Neural cell (in vitro differentiated cells): ENCODE data around the gene KLC1. TPM values are rescaled to one million over a fixed set of nuclear protein-coding genes. Genes with fewer than 3 reads are reported as not detected.

Source experiments
- H2AFZ ChIP-seq: fragments of 200-600, 300-800 bp; sonication (generic), shearing (Covaris generic); 2 replicates; pipeline ENCODE4 v1.6.0; 2014; ENCODE audit warnings: low read depth, mild to moderate bottlenecking, antibody characterized with exemption, low read length, moderate library complexity
- H3F3A ChIP-seq: fragments of 200-600 bp; shearing (Covaris generic); 2 replicates; pipeline ENCODE4 v1.6.1; 2016; ENCODE audit warnings: mild to moderate bottlenecking, moderate library complexity, mixed read lengths, antibody characterized with exemption, low read length; ENCODE audit not compliant: insufficient read depth, poor library complexity, severe bottlenecking
- H3K27ac ChIP-seq: fragments of 200-600, 300-800 bp; sonication (generic), shearing (Covaris generic); 2 replicates; pipeline ENCODE4 v1.5.1; 2014; ENCODE audit warnings: mild to moderate bottlenecking, low read length, moderate library complexity
- H3K27me3 ChIP-seq: fragments of 300-800, 200-600 bp; sonication (generic), shearing (Covaris generic); 2 replicates; pipeline ENCODE4 v1.6.0; 2014; ENCODE audit warnings: mild to moderate bottlenecking, low read depth, low read length, moderate library complexity; ENCODE audit not compliant: insufficient read depth
- H3K36me3 ChIP-seq: fragments of 300-800, 200-600 bp; sonication (generic), shearing (Covaris generic); 2 replicates; pipeline ENCODE4 v1.5.1; 2014; ENCODE audit warnings: mild to moderate bottlenecking, antibody characterized with exemption, low read length, moderate library complexity; ENCODE audit not compliant: insufficient read depth
- H3K4me2 ChIP-seq: fragments of 300-800, 200-600 bp; sonication (generic), shearing (Covaris generic); 2 replicates; pipeline ENCODE4 v1.6.0; 2014; ENCODE audit warnings: mild to moderate bottlenecking, low read length
- H3K4me3 ChIP-seq: fragments of 300-800, 200-600 bp; sonication (generic), shearing (Covaris generic); 2 replicates; pipeline ENCODE4 v1.5.1; 2014; ENCODE audit warnings: mild to moderate bottlenecking, low read length, moderate library complexity
- H3K79me2 ChIP-seq: fragments of 200-600 bp; shearing (Covaris generic); replicated peaks from 2 replicates; pipeline ENCODE4 v1.6.0; 2014; ENCODE audit warnings: mild to moderate bottlenecking, low read length, moderate library complexity; ENCODE audit not compliant: insufficient read depth
- H3K9ac ChIP-seq: fragments of 300-800, 200-600 bp; sonication (generic), shearing (Covaris generic); 2 replicates; pipeline ENCODE4 v1.6.1; 2016; ENCODE audit warnings: mild to moderate bottlenecking, low read length, mixed read lengths
- H3K9me2 ChIP-seq: fragments of 200-600 bp; shearing (Covaris generic); 2 replicates; pipeline ENCODE4 v1.6.1; 2016; ENCODE audit warnings: mild to moderate bottlenecking, low read length, mixed read lengths; ENCODE audit not compliant: insufficient read depth
- H3K9me3 ChIP-seq: fragments of 200-600, 300-800 bp; sonication (generic), shearing (Covaris generic); 2 replicates; pipeline ENCODE4 v1.6.1; 2016; ENCODE audit warnings: mild to moderate bottlenecking, mixed run types, low read length, moderate library complexity, mixed read lengths
- H4K20me1 ChIP-seq: fragments of 200-600 bp; shearing (Covaris generic); 2 replicates; pipeline ENCODE4 v1.6.1; 2016; ENCODE audit warnings: mild to moderate bottlenecking, mixed run types; ENCODE audit not compliant: insufficient read depth
- CTCF ChIP-seq: fragments of 450-650 bp; IDR thresholded peaks from 2 replicates; pipeline ENCODE4 v1.5.1; 2014; ENCODE audit warnings: antibody characterized with exemption, mild to moderate bottlenecking, moderate library complexity; ENCODE audit not compliant: poor library complexity, severe bottlenecking
- EP300 ChIP-seq: fragments of 450-650 bp; conservative IDR thresholded peaks from 2 replicates; pipeline ENCODE4 v1.6.1; 2014; ENCODE audit warnings: antibody characterized with exemption, mild to moderate bottlenecking, moderate library complexity; ENCODE audit not compliant: poor library complexity, severe bottlenecking
- EZH2 ChIP-seq: fragments of 200-600, 300-800 bp; shearing (Covaris generic), sonication (generic); IDR thresholded peaks from 2 replicates; pipeline ENCODE4 v1.6.1; 2014; ENCODE audit warnings: antibody characterized with exemption, low read length, borderline replicate concordance, mild to moderate bottlenecking; ENCODE audit not compliant: insufficient read depth, poor library complexity, severe bottlenecking
- MXI1 ChIP-seq: fragments of 450-650 bp; conservative IDR thresholded peaks from 2 replicates; pipeline ENCODE4 v1.6.1; 2014; ENCODE audit warnings: antibody characterized with exemption, mild to moderate bottlenecking; ENCODE audit not compliant: poor library complexity, severe bottlenecking
- POLR2AphosphoS5 ChIP-seq: IDR thresholded peaks from 2 replicates; pipeline ENCODE4 v1.6.1; 2012
- RAD21 ChIP-seq: fragments of 450-650 bp; conservative IDR thresholded peaks from 2 replicates; pipeline ENCODE4 v1.6.1; 2014; ENCODE audit warnings: antibody characterized with exemption, mild to moderate bottlenecking, moderate library complexity
- REST ChIP-seq: IDR thresholded peaks from 2 replicates; pipeline ENCODE4 v1.6.1; 2012; ENCODE audit warnings: borderline replicate concordance
- SMC3 ChIP-seq: fragments of 450-650 bp; conservative IDR thresholded peaks from 2 replicates; pipeline ENCODE4 v1.6.1; 2014; ENCODE audit warnings: antibody characterized with exemption, mild to moderate bottlenecking, moderate library complexity; ENCODE audit not compliant: poor library complexity
- TAF1 ChIP-seq: IDR thresholded peaks from 2 replicates; pipeline ENCODE4 v1.6.1; 2012; ENCODE audit warnings: low read depth
- polyA plus RNA-seq: library from polyadenylated mRNA; depleted of rRNA; stranded (reverse); fragments of >200 nt; gene quantifications from 2 replicates; pipeline ENCODE4 v1.2.3, GENCODE V29; 2014

The KLC1 gene
- polyA plus RNA-seq, 1 donor from 2014 or later = 1,272 TPM

GRCh38 chr14:103685276-103686211 lies 56.5 kb downstream of the KLC1 start:
- Histone ChIP-seq H2AFZ (no peak overlapping the region), H3F3A (no peaks in the 10 kb centered on the region), H3K9ac (no peak overlapping the region), H3K9me2 (no peaks in the 10 kb centered on the region), H3K4me2 (no peak overlapping the region), H3K27ac (no peak overlapping the region), H3K4me3 (no peak overlapping the region), H3K9me3 (no peaks in the 10 kb centered on the region), H4K20me1 (peaks cover 4% of the 10 kb centered on the region), H3K27me3 (no peaks in the 10 kb centered on the region), H3K79me2 (no peaks in the 10 kb centered on the region), H3K36me3 (peaks cover 7% of the 10 kb centered on the region)
- TF ChIP-seq REST (no peak), EP300 (no peak), POLR2AphosphoS5 (no peak), CTCF (no peak), MXI1 (no peak), RAD21 (no peak), EZH2 (no peak), SMC3 (no peak), TAF1 (no peak)

- no peaks in the 10 kb centered on the region for H3F3A ChIP-seq
- no peaks in the 10 kb centered on the region for H3K9me3 ChIP-seq
- H4K20me1 ChIP-seq = peaks cover 4% of the 10 kb centered on the region
- no peaks in the 10 kb centered on the region for H3K9me2 ChIP-seq
- no peak overlapping the region for H2AFZ ChIP-seq
- H3K27ac ChIP-seq = no peak overlapping the region
- no peak overlapping the region for H3K4me3 ChIP-seq
- H3K79me2 ChIP-seq = no peaks in the 10 kb centered on the region
- H3K27me3 ChIP-seq = no peaks in the 10 kb centered on the region
- TF ChIP-seq POLR2AphosphoS5 = no peak
- TF ChIP-seq EZH2 = no peak
- TF ChIP-seq EP300 = no peak
- TF ChIP-seq SMC3 = no peak
- no peak for TF ChIP-seq TAF1
- no peak for TF ChIP-seq CTCF
- no peak for TF ChIP-seq MXI1
- TF ChIP-seq RAD21 = no peak
- TF ChIP-seq REST = no peak
- peaks cover 7% of the 10 kb centered on the region for H3K36me3 ChIP-seq
- H3K4me2 ChIP-seq = no peak overlapping the region
- no peak overlapping the region for H3K9ac ChIP-seq
Measured at GRCh38 chr14:103686831-103687485, 57.9 kb downstream of the KLC1 start.
